Spleen (tissue), 13 donors: Measurements from ENCODE around the gene LSM14B. TPM values are rescaled to one million over a fixed set of nuclear protein-coding genes. Genes with fewer than 3 reads are reported as not detected.

Experiments used
- DNase-seq: peaks from one replicate; pipeline ENCODE4 v3.0.0-alpha.2; 2020
- H3K27ac ChIP-seq, 8 donors: fragments of 200-600 bp; sonication (generic) in 7 of 8; 1 replicate in 4 of 8; 2 replicates in 4 of 8; pipeline versions ENCODE4 v1.5.0 to v1.8.0; 2016 to 2021; ENCODE audit warnings: inconsistent platforms in 4 of 8, mild to moderate bottlenecking in 4 of 8, moderate library complexity in 1 of 8
- H3K27me3 ChIP-seq, 7 donors: fragments of 200-600 bp; sonication (generic) in 6 of 7; replicated peaks in 1 of 7; 1 replicate in 4 of 7; 2 replicates in 3 of 7; pipeline versions ENCODE4 v1.5.0 to v1.8.0; 2016 to 2021; ENCODE audit warnings: inconsistent platforms in 3 of 7, mild to moderate bottlenecking in 1 of 7
- H3K36me3 ChIP-seq, 6 donors: fragments of 200-600 bp; sonication (generic) in 5 of 6; 1 replicate in 4 of 6; 2 replicates in 2 of 6; pipeline versions ENCODE4 v1.5.0 to v1.8.0; 2016 to 2021; ENCODE audit warnings: inconsistent platforms in 2 of 6
- H3K4me1 ChIP-seq, 6 donors: fragments of 200-600 bp; sonication (generic) in 5 of 6; 1 replicate in 3 of 6; 2 replicates in 3 of 6; pipeline versions ENCODE4 v1.5.0 to v1.8.0; 2016 to 2021; ENCODE audit warnings: inconsistent platforms in 3 of 6
- H3K4me3 ChIP-seq, 8 donors: fragments of 200-600 bp; sonication (generic) in 7 of 8; 1 replicate in 4 of 8; 2 replicates in 4 of 8; pipeline versions ENCODE4 v1.5.0 to v1.8.0; 2016 to 2021; ENCODE audit warnings: inconsistent platforms in 4 of 8, mild to moderate bottlenecking in 4 of 8, moderate library complexity in 2 of 8
- H3K9me3 ChIP-seq, 8 donors: fragments of 200-600 bp; sonication (generic) in 7 of 8; 1 replicate in 4 of 8; 2 replicates in 4 of 8; pipeline versions ENCODE4 v1.5.0 to v1.8.0; 2016 to 2021; ENCODE audit warnings: inconsistent platforms in 4 of 8
- POLR2A ChIP-seq, 3 donors: fragments of 450-650 bp; IDR thresholded peaks; one replicate each; pipeline ENCODE4 v1.5.1; 2017; ENCODE audit warnings: antibody characterized with exemption in 3 of 3, mild to moderate bottlenecking in 1 of 3
- POLR2AphosphoS5 ChIP-seq, 3 donors: sonication (generic); formaldehyde crosslinking; IDR thresholded peaks; one replicate each; pipeline ENCODE4 v1.5.1; 2017; ENCODE audit warnings: antibody characterized with exemption in 3 of 3
- WGBS, 5 donors: extraction: QIAGEN DNeasy Blood & Tissue Kit in 3 of 5; methylation state at CpG; one replicate each; pipeline versions ENCODE4 v1.1.5 to v1.1.7; 2013 to 2018; 5-methylcytosine and 5-hydroxymethylcytosine counted together
- intact Hi-C: fragments of 100-400 bp; cut with DNase I; formaldehyde crosslinking; loops from one replicate; pipeline ENCODE4 v1.15.0; 2023; ENCODE audit warnings: low total_unique reads
- long read RNA-seq, 2 donors: transcript quantifications; one replicate each; lab custom pipeline, GENCODE V29; 2026
- polyA plus RNA-seq, 3 donors: library from polyadenylated mRNA; stranded (reverse); fragments of 200-250 nt; gene quantifications; one replicate each; pipeline ENCODE4 v1.2.1, GENCODE V29; 2013
- total RNA-seq, 7 donors: library from RNA; depleted of rRNA in 3 of 7; stranded (reverse); fragments of >200 nt in 3 of 7; fragmentation: NEBNext Ultra II Directional in 4 of 7; extraction: Animal tissue kit (Norgen Biotek cat#: 25700) in 4 of 7; gene quantifications; one replicate each; pipeline versions ENCODE4 v1.1.0 to v1.2.1, GENCODE V29; 2016 to 2021
- TF ChIP-seq, protein P1 (sequence below), 11 experiments: fragments of 200-600 bp in 7 of 11; fragments of 450-650 bp in 4 of 11; sonication (generic) in 4 of 11; IDR thresholded peaks in 8 of 11; conservative IDR thresholded peaks in 3 of 11; 1 replicate in 7 of 11; 2 replicates in 4 of 11; pipeline versions ENCODE4 v1.4.0 to v1.8.0; 2016 to 2021; ENCODE audit warnings: antibody characterized with exemption in 11 of 11, inconsistent platforms in 4 of 11, mild to moderate bottlenecking in 1 of 11
- donor health status: healthy with polysubstance abuse.
- donor health status: DM: no; HTN: no; CAD: no; lungs with moderate emphysema.
- donor health status: DM: no; HTN: no; CAD: no.
- donor health status: Bipolar disorder and iron deficiency.
- donor health status: healthy.
- donor health status: DM: no; HTN: no; CAD: no.
- donor health status: DM: yes; HTN: yes; CAD: no.

The LSM14B gene
- 10 to 100 TPM; 17.6 to 37.6 (median 31.9) TPM for total RNA-seq
- 10 to 100 TPM; 14.0 to 20.1 (median 15.0) TPM for polyA plus RNA-seq
- long read RNA-seq, donor 1, partial matches to known transcripts: 0 of 3 reads
- long read RNA-seq, donor 1, other reads (novel, unspliced or antisense): 0 of 3 reads
- long read RNA-seq, donor 2: 0 reads

DNA sequence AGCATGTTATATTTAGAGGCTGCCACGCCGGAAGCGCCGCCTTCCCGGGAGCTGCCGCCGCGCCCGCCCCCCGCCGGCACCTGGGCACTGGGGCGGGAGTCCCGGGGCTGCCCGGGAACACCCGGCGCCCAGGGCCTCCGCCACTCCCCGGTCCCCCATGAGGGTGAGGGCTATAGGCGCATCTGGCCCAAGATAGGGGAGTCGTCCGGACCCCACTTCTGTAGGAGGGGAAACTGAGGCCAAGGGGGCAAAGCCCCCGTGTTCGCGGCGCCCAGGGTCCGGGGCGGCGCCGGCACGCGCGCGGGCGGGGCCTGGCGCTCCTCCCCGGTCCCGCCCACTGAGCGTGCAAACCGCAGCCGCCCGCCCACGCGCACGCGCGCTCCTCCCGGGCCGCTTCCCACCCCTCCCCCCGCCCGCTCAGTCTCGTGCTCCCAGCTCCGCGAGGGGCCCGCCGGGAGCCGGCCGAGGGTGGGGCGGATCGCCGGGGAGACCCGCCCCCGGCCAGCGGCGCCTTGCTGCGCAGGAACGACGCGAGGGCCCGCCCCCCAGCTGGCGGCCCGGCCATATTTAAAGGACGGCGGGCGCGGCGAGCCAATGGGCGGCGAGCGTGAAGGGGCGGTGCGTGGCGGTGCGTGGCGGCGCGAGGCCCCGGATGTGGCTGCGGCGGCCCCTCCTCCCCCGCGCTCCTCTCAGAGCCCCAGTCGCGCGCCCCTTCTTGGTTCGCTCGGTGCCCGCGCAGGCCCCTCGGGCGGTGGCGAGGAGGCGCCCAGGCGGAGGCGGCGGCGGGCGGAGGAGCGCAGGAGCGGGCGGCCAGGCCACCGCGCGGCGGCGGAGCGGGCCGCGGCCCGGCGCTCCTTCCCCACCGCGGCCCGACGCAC, at the start of gene LSM14B:
Gene LSM14B (plus strand): TSS at position 700 of the 878 bp plus-strand sequence. CDS start 192 bp downstream, outside the sequence.
- H3K9me3 ChIP-seq: peaks cover 0 to 3% (median 0%) of the 10 kb centered on the region in 8 donors
- peak within 1 kb of the TSS; percentile 70 to 97 (median 94) for H3K27ac ChIP-seq
- WGBS, 5 donors: 0 to 1% (median 0%) methylated on average over 7 to 124 of the region's 124 CpGs
- H3K4me3 ChIP-seq: peak within 1 kb of the TSS; percentile 67 to 96 (median 86)
- peaks cover 0 to 23% (median 0%) of the 10 kb centered on the region in 7 donors for H3K27me3 ChIP-seq
- intact Hi-C loops: loop anchor here (5.0 kb wide), 1 partner anchor 55 kb away; the partner anchor contains the start of gene TAF4
- peaks cover 0 to 31% (median 21%) of the 10 kb centered on the region in 6 donors for H3K36me3 ChIP-seq
- DNase-seq: peak; percentile 99
- H3K4me1 ChIP-seq: peaks cover 7 to 68% (median 36%) of the 10 kb centered on the region in 6 donors
- TF ChIP-seq, protein P1, sequence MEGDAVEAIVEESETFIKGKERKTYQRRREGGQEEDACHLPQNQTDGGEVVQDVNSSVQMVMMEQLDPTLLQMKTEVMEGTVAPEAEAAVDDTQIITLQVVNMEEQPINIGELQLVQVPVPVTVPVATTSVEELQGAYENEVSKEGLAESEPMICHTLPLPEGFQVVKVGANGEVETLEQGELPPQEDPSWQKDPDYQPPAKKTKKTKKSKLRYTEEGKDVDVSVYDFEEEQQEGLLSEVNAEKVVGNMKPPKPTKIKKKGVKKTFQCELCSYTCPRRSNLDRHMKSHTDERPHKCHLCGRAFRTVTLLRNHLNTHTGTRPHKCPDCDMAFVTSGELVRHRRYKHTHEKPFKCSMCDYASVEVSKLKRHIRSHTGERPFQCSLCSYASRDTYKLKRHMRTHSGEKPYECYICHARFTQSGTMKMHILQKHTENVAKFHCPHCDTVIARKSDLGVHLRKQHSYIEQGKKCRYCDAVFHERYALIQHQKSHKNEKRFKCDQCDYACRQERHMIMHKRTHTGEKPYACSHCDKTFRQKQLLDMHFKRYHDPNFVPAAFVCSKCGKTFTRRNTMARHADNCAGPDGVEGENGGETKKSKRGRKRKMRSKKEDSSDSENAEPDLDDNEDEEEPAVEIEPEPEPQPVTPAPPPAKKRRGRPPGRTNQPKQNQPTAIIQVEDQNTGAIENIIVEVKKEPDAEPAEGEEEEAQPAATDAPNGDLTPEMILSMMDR (IDR thresholded peaks at IDR 0.05 in 8 of 11, conservative IDR thresholded peaks at IDR 0.05 in 3 of 11): no peak
- TF ChIP-seq POLR2AphosphoS5 (IDR thresholded peaks at IDR 0.05): peak; percentile 76 to 85 (median 83)
- peak in 2 of 3 donors; percentile 12 to 50 for TF ChIP-seq POLR2A (IDR thresholded peaks at IDR 0.05)

DNA sequence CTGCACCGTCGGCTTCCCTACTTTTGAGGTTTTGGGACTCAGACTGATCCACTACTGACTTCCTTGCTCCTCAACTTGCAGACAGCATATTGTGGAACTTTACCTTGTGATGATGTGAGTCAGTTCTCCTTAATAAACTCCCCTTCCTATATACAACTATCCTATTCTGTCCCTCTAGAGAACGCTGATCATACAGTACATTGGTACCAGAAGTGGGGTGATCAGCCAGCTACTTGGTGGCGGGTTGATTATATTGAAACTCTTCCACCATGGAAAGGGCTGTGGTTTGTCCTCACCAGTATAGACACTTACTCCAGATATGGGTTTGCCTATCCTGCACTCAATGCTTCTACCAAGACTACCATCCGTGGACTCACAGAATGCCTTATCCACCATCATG, 49.0 kb upstream of the LSM14B start:
- Histone ChIP-seq H3K4me1 (peaks cover 0 to 2% (median 0%) of the 10 kb centered on the region in 6 donors), H3K9me3 (peaks cover 0 to 60% (median 47%) of the 10 kb centered on the region in 8 donors), H3K27me3 (no peaks in the 10 kb centered on the region), H3K36me3 (no peaks in the 10 kb centered on the region), H3K27ac (no peak overlapping the region), H3K4me3 (no peak overlapping the region)
- TF ChIP-seq POLR2AphosphoS5 (IDR thresholded peaks at IDR 0.05) (no peak), POLR2A (IDR thresholded peaks at IDR 0.05) (no peak)
- TF ChIP-seq, protein P1 (IDR thresholded peaks at IDR 0.05 in 8 of 11, conservative IDR thresholded peaks at IDR 0.05 in 3 of 11): no peak
- no peak for DNase-seq
- intact Hi-C loops: no loop called here
- 90 to 97% (median 93%) methylated on average over 5 of the region's 5 CpGs for WGBS, 5 donors

DNA sequence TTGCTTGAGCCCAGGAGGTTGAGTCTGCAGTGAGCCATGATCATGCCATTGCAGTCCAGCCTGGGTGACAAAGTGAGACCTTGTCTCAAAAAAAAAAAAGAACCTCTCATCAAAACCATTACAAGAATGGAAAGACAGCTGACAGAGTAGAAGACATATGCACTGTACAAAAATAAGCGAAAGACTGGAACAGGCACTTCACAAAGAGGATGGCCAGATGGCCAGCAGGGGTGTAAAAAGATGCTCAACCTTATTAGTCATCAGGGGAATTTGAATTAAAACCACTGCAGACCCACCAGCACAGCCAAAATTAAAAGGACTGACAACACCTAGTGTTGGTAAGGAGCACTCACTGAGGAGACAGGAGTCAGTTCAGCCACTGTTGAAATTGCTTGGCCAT, 43.1 kb upstream of the LSM14B start:
- Histone ChIP-seq H3K27ac (no peak overlapping the region), H3K27me3 (no peaks in the 10 kb centered on the region), H3K4me3 (no peak overlapping the region), H3K4me1 (no peaks in the 10 kb centered on the region), H3K36me3 (no peaks in the 10 kb centered on the region), H3K9me3 (peaks cover 0 to 61% (median 37%) of the 10 kb centered on the region in 8 donors)
- DNase-seq: peak; percentile 6
- intact Hi-C loops: no loop called here
- TF ChIP-seq, protein P1 (IDR thresholded peaks at IDR 0.05 in 8 of 11, conservative IDR thresholded peaks at IDR 0.05 in 3 of 11): no peak
- TF ChIP-seq POLR2A (IDR thresholded peaks at IDR 0.05): no peak
- no peak for TF ChIP-seq POLR2AphosphoS5 (IDR thresholded peaks at IDR 0.05)
- 97 to 100% (median 98%) methylated on average over 1 of the region's 1 CpG for WGBS, 5 donors
